ENCODE results near the gene PPHLN1.
A peak's percentile ranks its signal among the peaks of the same experiment; 100 is the strongest.
"Not testable (repeated sequence)": the region's sequence is repeated elsewhere in the genome, so short reads cannot be mapped to it uniquely, and the experiment has no call there.

Gene PPHLN1

DNA sequence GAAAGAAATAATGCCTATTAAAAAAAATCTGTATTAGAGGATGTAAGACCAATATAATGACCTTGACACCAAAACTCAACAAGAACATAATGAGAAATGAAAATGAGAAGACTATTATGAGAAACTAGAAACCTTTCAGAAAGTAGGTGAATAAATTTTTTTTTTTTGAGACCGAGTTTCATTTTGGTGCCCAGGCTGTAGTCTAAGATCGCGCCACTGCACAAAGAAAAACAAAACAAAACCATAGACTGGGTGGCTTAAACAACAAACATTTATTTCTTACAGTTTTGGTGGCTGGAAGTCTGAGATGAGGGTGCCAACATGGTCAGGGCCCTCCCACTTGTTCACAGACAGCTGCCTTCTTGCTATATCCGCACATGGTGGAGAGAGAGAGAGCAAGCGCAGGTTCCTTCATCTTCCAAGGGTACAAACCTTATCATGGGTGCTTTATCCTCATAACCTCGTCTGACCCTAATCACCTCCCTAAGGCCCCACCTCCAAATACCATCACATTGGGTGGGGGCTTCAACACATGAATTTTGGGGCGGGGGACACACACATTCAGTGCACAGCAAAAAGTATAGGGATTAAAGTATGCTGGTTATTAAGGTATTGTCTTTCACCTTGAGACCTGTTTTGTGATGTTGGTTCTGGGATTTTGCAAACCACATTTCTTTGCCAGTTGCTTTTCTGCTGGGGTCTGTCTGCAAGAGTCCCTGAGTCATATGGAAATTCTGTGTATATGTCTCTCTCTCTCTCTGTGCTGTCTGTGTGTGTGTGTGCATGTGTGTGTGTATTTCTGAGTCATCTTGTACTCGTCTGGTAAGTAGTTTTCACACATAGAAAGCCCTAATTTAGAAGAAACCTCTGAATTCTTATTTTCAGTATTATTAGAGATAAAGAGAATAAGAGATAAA lies 26.3 kb upstream of the PPHLN1 start:
- H3K36me3 Mint-ChIP-seq (ENCODE audit: low read depth), result no peaks in the 10 kb centered on the region
- no peaks in the 10 kb centered on the region for H3K9me3 Mint-ChIP-seq
- peak overlapping the region; percentile 87 for H3K27ac Mint-ChIP-seq
- peak overlapping the region; percentile 38 for H3K4me3 Mint-ChIP-seq
- peaks cover 21% of the 10 kb centered on the region for H3K4me1 Mint-ChIP-seq (ENCODE audit: low read depth)
- H3K27me3 Mint-ChIP-seq, result no peaks in the 10 kb centered on the region

DNA sequence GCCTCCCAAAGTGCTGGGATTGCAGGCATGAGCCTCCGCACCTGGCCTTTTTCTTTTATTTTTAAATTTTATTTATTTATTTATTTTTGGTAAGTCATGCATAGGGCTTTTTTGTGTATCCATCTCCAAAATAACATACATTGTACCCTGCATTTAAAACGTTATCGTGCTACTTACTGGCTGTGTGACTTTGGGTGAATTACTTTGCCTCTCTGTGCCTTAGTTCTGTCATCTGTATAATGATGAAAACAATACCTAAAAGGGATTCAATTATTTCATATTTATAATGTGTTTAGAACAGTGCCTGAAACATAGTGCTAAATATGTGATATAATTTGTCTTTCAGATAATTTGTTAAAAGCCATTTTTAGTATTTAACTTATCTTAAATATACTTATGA lies 19.7 kb upstream of the PPHLN1 start:
- no peak overlapping the region for H3K4me3 Mint-ChIP-seq
- peaks cover 3% of the 10 kb centered on the region for H3K36me3 Mint-ChIP-seq (ENCODE audit: low read depth)
- H3K27me3 Mint-ChIP-seq, result no peaks in the 10 kb centered on the region
- H3K4me1 Mint-ChIP-seq (ENCODE audit: low read depth), result no peaks in the 10 kb centered on the region
- H3K27ac Mint-ChIP-seq, result no peak overlapping the region
- no peaks in the 10 kb centered on the region for H3K9me3 Mint-ChIP-seq

DNA sequence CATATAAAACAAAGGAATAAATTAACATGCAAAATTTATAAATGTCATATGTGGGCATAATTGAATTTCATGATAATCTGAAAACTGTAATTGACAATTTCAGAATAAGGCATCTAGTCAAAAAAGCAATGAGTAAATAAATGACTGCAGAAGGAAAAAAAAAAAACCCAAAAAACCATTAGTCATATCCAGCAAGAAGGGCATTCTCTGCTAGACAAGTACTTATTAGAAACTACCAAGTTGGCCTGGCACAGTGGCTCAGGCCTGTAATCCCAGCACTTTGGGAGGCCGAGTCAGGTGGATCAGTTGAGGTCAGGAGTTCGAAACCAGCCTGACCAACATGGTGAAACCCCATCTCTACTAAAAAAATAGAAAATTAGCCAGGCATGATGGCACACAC lies 17.6 kb upstream of the PPHLN1 start:
- Mint-ChIP-seq H3K27me3 (no peaks in the 10 kb centered on the region), H3K27ac (no peak overlapping the region), H3K4me1 (ENCODE audit: low read depth) (no peaks in the 10 kb centered on the region), H3K9me3 (no peaks in the 10 kb centered on the region), H3K36me3 (ENCODE audit: low read depth) (peaks cover 8% of the 10 kb centered on the region), H3K4me3 (no peak overlapping the region)

DNA sequence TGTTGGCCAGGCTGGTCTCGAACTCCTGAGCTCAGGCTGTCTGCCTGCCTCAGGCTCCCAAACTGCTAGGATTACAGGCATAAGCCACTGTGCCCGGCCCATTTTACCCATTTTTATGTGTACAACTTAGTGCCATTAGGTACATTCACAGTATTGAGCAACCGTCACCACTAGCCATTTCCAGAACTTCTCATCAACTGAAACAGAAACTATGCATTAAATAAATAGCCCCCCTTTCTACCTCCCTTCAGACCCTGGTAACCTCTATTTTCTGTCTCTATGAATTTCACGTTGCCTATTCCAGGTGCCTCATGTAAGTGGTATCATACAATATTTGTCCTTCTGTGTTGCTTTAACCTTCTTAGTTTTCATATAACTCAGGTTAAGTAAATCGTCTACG lies 16.0 kb upstream of the PPHLN1 start:
- Mint-ChIP-seq H3K9me3 (no peaks in the 10 kb centered on the region), H3K36me3 (ENCODE audit: low read depth) (peaks cover 19% of the 10 kb centered on the region), H3K27ac (no peak overlapping the region), H3K4me3 (no peak overlapping the region), H3K27me3 (no peaks in the 10 kb centered on the region), H3K4me1 (ENCODE audit: low read depth) (no peaks in the 10 kb centered on the region)

DNA sequence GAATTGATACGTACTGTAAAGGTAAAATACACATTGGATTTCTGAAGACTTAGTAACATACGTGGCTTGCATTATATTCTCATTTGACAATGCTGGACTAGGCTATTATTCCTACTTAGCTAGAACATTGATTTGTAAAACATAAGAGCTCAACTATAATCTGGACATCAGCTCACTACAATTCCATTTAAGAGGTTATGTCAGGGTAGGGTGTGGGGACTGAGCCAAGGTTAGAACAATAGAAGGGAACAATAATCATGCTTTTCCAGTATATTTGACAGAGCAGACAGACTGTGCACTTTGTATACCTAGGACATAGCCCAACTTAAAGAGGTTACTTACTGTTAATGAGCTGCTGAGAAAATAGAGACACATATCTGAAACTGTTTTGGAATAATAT lies 10.9 kb upstream of the PPHLN1 start:
- H3K4me1 Mint-ChIP-seq (ENCODE audit: low read depth), result no peaks in the 10 kb centered on the region
- H3K9me3 Mint-ChIP-seq, result no peaks in the 10 kb centered on the region
- no peaks in the 10 kb centered on the region for H3K27me3 Mint-ChIP-seq
- H3K27ac Mint-ChIP-seq, result no peak overlapping the region
- H3K4me3 Mint-ChIP-seq, result no peak overlapping the region
- H3K36me3 Mint-ChIP-seq (ENCODE audit: low read depth), result peaks cover 31% of the 10 kb centered on the region

DNA sequence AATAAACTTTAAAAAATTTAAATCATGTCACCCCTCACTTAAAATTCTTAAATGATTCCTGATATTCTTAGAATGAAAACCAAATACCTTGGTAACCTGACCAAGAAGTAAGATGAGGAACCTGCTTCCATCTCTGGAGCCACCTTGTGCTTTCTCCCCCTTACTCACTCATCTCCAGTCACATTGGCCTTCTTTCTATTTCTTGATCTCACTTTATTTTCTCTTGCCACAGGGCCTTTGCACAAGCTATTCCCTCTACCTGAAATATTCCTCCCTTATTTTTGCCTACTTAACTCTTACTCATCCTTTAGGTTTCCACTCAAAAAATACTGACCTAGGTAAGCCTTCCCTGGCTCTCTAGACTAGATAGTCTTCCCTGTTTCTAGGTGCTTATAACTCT lies 5.2 kb upstream of the PPHLN1 start:
- Mint-ChIP-seq H3K4me1 (ENCODE audit: low read depth) (peaks cover 15% of the 10 kb centered on the region), H3K27ac (no peak overlapping the region), H3K36me3 (ENCODE audit: low read depth) (peaks cover 32% of the 10 kb centered on the region), H3K9me3 (no peaks in the 10 kb centered on the region), H3K4me3 (no peak overlapping the region), H3K27me3 (no peaks in the 10 kb centered on the region)

DNA sequence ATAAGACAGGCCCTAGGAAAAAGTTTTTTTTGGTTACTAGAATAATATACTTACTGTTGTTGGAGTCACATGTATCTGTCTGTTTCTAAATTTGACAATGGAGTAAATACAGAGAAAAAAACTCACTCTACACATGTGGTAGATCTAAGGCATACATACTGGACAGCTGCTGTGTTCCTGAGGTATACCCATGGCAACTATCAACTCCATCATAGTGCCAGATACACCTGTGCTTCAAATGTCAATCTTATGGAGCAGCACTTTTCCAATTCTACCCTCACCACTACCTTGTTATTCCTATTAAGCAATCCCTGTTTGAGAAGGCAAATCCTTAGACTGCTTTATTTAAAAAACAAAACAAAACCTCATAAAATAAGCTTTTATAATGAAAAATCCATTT lies 3.4 kb upstream of the PPHLN1 start:
- no peaks in the 10 kb centered on the region for H3K9me3 Mint-ChIP-seq
- H3K27ac Mint-ChIP-seq, result no peak overlapping the region
- H3K27me3 Mint-ChIP-seq, result no peaks in the 10 kb centered on the region
- H3K4me1 Mint-ChIP-seq (ENCODE audit: low read depth), result peaks cover 28% of the 10 kb centered on the region
- H3K36me3 Mint-ChIP-seq (ENCODE audit: low read depth), result peaks cover 39% of the 10 kb centered on the region
- H3K4me3 Mint-ChIP-seq, result no peak overlapping the region

DNA sequence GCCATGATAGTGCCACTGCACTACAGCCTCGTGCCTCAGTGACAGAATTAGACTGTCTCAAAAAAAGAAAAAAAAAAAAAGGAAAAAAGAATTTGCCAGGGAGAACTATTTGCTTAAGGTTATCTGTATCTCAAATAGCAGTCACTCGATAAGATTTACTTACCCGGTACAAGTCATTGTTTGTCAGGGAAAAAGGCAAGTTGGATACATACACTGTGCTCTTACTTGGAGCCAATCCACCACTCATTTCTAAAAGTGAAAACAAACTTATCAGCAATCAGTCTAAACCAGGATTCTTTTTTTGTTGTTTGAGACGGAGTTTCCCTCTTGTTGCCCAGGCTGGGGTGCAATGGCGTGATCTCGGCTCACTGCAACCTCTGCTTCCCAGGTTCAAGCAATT lies 2.1 kb upstream of the PPHLN1 start:
- Mint-ChIP-seq H3K36me3 (ENCODE audit: low read depth) (peaks cover 41% of the 10 kb centered on the region), H3K27ac (no peak overlapping the region), H3K27me3 (no peaks in the 10 kb centered on the region), H3K4me1 (ENCODE audit: low read depth) (peaks cover 41% of the 10 kb centered on the region), H3K4me3 (no peak overlapping the region), H3K9me3 (no peaks in the 10 kb centered on the region)

DNA sequence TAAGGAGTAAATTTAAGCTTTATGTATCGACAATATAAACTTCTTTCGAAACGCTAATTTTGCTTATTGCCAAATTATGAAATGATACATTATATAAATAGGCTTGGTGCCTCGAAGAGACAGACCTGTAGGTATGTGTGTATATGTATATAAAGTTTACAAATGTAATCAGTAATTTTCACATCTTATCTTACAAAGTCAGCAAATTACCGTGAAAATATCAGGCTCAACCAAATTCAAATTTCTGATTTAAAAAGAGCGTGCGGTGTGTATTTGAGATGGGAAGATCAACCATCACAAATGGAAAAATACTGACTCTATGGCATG lies 678 bp upstream of the PPHLN1 start:
- H3K27ac Mint-ChIP-seq, result peak overlapping the region; percentile 97
- no peaks in the 10 kb centered on the region for H3K27me3 Mint-ChIP-seq
- peaks cover 50% of the 10 kb centered on the region for H3K4me1 Mint-ChIP-seq (ENCODE audit: low read depth)
- no peaks in the 10 kb centered on the region for H3K9me3 Mint-ChIP-seq
- peak overlapping the region; percentile 99 for H3K4me3 Mint-ChIP-seq
- H3K36me3 Mint-ChIP-seq (ENCODE audit: low read depth), result peaks cover 35% of the 10 kb centered on the region

DNA sequence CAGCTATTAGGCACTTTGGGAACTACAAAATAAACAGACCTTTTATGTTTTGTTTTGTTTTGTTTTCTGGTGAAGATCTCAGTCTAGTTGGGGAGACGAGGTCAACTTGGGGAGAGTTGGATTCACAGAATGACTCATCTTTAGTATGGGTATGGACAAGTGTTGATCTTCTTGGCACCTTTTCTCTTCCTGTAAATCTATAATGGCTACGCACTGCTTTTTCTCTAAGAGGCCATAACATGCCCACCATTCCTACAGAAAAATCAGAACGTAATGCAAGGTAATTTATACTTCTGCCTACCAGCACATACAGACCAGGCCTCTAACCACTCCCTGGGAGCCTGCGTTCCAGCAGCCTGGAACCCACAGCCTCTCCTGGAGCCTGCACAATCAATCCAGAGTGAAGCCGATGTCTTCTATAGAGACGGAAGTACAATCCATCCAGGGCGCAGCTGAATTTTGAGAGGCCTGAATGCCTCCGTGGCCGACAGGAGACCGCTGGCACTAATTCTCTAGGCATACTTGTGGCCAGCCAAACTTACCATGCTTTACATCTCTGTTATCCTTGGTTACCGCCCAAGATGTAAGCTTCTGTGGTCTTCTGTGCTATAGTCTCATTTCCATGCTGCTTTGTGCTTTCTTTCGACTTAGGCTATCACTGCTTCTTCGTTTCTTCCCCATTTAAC lies 717 bp downstream of the PPHLN1 start:
- H3K4me1 Mint-ChIP-seq (ENCODE audit: low read depth), result peaks cover 64% of the 10 kb centered on the region
- H3K4me3 Mint-ChIP-seq, result peak overlapping the region; percentile 99
- peak overlapping the region; percentile 97 for H3K27ac Mint-ChIP-seq
- H3K36me3 Mint-ChIP-seq (ENCODE audit: low read depth), result peaks cover 29% of the 10 kb centered on the region
- H3K9me3 Mint-ChIP-seq, result no peaks in the 10 kb centered on the region
- no peaks in the 10 kb centered on the region for H3K27me3 Mint-ChIP-seq

DNA sequence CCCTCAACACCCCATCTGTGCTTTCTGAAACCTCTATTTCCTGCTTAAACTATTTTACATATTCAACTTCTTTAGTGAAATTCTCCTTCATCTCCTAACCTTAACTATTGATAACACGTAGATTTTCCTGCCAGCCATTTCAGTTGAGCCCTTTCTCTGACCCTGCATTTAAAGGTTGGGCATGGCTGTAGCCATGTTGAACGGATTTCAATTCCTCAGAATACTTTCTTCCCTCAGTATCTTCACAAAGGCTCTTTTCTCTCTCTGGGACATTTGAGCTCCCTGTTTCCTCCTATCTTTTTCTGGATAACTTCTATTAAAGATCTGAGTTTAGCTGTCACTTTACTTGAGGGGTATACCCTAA lies 1.2 kb downstream of the PPHLN1 start:
- peaks cover 69% of the 10 kb centered on the region for H3K4me1 Mint-ChIP-seq (ENCODE audit: low read depth)
- H3K27me3 Mint-ChIP-seq, result no peaks in the 10 kb centered on the region
- peaks cover 26% of the 10 kb centered on the region for H3K36me3 Mint-ChIP-seq (ENCODE audit: low read depth)
- no peaks in the 10 kb centered on the region for H3K9me3 Mint-ChIP-seq
- peak overlapping the region; percentile 97 for H3K27ac Mint-ChIP-seq
- H3K4me3 Mint-ChIP-seq, result peak overlapping the region; percentile 99

DNA sequence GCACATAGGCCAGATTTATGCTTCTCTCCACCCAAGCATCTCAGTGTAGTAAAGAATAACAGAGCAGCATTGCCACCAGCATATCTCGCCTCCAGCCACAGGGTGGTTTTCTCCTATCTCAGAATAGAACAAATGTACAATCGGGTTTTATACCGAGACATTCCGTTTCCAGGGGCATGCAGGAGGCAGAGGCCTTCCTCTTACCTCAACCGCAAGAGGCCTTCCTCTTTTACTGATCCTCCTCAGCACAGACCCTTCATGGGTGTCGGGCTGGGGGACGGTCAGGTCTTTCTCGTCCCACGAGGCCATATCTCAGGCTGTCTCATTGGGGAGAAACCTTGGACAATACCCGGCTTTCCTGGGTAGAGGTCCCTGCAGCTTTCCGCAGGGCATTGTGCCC lies 4.1 kb downstream of the PPHLN1 start:
- H3K27ac Mint-ChIP-seq, H3K27me3 Mint-ChIP-seq, H3K4me3 Mint-ChIP-seq, H3K9me3 Mint-ChIP-seq: not testable (repeated sequence)
- H3K36me3 Mint-ChIP-seq (ENCODE audit: low read depth), result peaks cover 27% of the 10 kb centered on the region
- peaks cover 84% of the 10 kb centered on the region for H3K4me1 Mint-ChIP-seq (ENCODE audit: low read depth)

DNA sequence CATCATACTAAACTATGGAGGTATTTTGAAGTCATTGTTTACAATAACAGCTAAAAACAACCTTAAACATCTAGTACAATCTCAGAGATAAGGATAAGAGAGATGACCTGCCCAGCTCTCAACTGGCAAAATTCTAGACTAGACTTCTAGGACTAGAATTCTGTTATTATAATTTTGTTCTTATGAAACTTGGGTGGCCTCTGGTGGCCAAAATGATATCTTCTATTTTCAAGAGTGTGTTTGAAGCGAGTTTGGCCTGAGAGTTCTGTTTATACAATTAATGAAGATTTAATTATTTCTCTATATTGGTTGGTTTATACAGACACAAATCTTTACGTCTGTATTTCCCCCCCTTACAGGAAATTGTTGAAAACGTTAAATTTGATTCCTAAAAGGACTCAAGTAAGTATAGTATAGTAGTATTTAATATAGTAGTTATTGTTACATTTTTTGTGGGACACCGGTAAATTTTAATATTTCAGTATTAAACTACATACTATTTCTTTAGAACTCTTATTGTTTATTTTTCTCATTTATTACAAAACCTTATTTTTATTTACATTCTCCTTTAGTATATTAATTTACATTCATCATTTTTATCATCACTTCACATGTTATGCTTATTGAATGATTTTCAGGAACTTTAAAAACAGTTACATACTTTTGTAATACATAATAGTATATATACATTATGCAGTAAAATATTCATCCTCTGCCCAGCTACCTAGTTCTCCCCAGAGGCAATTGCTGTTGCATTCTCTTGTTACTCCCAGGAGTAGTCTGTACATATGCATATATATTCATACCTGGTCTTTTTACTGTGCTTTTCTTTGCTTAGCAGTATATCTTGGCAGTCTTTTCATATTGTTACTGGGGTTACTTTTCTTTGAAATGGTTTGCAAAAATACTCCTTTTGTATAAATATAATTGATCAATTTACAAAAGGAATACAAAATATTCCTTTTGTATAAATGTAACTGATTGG lies 6.6 kb downstream of the PPHLN1 start:
- Mint-ChIP-seq H3K36me3 (ENCODE audit: low read depth) (peaks cover 29% of the 10 kb centered on the region), H3K27me3 (no peaks in the 10 kb centered on the region), H3K9me3 (no peaks in the 10 kb centered on the region), H3K4me3 (no peak overlapping the region), H3K4me1 (ENCODE audit: low read depth) (peaks cover 71% of the 10 kb centered on the region), H3K27ac (no peak overlapping the region)

DNA sequence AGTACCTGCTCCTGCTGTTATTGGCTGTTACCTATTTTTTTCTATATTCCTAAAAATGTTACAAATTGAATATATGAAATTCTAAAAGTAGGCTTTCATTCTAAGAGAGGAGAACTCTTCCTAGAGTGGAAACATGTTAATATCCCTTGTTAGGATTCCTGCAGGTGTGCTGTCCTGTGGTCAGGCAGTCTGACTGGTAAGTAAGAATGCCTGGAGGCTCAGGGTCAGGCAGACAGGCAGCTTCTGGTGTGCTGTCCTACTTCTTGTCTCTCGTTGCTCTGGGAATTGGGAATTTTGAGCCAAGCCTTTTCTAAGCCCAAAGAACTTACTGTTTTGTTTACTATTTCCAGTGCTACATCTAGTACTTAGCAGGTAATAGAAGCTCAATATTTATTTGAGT lies 10.3 kb downstream of the PPHLN1 start:
- H3K9me3 Mint-ChIP-seq, result no peaks in the 10 kb centered on the region
- H3K4me1 Mint-ChIP-seq (ENCODE audit: low read depth), result peaks cover 58% of the 10 kb centered on the region
- peaks cover 38% of the 10 kb centered on the region for H3K36me3 Mint-ChIP-seq (ENCODE audit: low read depth)

DNA sequence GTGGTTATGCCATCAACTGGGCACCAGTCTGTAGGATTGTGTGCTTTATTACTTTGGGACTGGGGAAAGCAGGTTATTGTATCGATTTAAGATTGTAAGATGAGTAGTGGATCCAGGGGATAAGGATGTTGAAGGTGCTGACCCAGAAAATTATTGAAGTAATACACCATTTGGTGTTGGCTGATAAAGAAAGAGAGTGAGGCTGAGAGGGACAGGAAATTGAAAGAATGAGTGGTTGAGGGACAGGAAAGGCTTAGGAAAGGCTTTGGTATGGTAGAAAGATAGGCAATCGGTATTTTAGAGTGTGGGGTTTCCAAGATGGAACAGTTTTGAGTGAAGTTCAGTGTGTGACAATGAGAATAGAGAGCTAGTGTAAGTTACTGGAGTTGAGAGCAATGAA lies 12.3 kb downstream of the PPHLN1 start:
- Mint-ChIP-seq H3K4me3 (no peak overlapping the region), H3K36me3 (ENCODE audit: low read depth) (peaks cover 43% of the 10 kb centered on the region), H3K27me3 (no peaks in the 10 kb centered on the region), H3K9me3 (no peaks in the 10 kb centered on the region), H3K27ac (peak overlapping the region; percentile 21), H3K4me1 (ENCODE audit: low read depth) (peaks cover 43% of the 10 kb centered on the region)

More for the DNA sequence above, 10.3 kb downstream of the PPHLN1 start:
- Mint-ChIP-seq H3K27me3 (no peaks in the 10 kb centered on the region), H3K4me3 (no peak overlapping the region), H3K27ac (no peak overlapping the region)
